IPS-NIHi7 (cell line): Measurements from ENCODE around the gene TP53AIP1.

ENCODE experiments used
- DNase-seq: peaks from one replicate; pipeline ENCODE4 v3.0.0; 2012; ENCODE audit warnings: mixed read lengths; ENCODE audit errors: extremely low spot score

Gene TP53AIP1

GRCh38 chr11:128906185-128907050, 36.3 kb downstream of the TP53AIP1 start:
- no peak for DNase-seq

DNA sequence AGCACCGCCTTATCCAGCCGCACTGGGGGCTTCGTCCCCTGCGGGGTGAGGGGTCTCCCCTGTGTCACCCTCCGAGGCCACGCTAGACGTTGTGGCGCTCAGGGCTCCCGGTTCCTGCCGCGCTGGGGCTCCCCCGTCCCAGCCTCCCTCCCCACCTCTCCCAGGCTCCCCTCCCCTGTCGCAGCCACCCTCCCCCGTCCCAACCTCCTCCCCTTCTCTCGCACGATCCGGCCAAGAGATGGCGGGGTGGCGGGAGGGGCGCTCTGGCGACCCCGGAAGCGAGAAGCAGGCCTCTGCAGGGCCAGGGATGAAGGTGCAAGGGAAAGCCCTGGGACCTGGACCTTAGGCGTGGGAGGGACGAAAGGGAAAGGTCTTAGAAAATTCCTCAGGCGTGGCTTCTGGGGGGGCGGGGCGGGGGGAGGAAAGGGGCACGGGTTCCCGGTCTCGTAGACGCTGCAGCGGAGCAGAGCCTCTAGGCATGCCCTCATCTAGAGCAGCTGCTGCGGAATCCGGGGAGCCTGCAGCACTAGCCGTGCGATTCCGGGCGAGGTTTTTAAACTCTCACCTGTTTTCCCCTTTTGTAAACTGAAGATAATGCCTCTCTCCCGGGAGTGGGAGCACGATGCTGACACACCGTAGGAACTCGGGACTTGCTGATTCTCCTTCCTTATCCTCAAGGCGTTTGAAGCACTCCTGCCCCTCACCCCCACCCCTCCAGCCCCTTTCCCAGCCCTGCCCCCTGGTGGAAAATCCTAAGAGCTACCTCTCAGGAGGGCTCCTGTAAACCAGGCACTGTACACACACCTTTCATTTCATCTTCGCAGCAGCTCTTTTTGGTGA, 37.1 kb downstream of the TP53AIP1 start:
- DNase-seq, result peak; percentile 80

- peak; percentile 61 for DNase-seq
These were observed 37.9 kb downstream of the TP53AIP1 start for GRCh38 chr11:128904656-128905344.

DNA sequence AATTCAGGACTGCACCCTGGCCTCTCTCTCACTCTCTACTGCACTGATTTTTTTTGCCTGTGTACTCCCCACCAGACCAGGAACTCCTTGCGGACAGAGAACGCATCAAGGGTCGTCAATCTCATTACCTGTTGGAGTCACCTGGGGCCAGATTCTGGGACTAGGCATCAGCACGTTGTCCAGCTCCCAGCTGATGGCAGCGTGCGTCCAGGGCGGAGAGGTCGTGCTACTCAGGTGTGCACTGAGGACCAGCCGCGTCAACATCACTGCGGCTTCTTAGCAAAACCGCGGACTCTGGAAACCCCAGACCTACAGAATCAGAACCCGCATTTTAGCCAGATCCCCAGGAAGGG, 38.4 kb downstream of the TP53AIP1 start:
- DNase-seq, result no peak

DNA sequence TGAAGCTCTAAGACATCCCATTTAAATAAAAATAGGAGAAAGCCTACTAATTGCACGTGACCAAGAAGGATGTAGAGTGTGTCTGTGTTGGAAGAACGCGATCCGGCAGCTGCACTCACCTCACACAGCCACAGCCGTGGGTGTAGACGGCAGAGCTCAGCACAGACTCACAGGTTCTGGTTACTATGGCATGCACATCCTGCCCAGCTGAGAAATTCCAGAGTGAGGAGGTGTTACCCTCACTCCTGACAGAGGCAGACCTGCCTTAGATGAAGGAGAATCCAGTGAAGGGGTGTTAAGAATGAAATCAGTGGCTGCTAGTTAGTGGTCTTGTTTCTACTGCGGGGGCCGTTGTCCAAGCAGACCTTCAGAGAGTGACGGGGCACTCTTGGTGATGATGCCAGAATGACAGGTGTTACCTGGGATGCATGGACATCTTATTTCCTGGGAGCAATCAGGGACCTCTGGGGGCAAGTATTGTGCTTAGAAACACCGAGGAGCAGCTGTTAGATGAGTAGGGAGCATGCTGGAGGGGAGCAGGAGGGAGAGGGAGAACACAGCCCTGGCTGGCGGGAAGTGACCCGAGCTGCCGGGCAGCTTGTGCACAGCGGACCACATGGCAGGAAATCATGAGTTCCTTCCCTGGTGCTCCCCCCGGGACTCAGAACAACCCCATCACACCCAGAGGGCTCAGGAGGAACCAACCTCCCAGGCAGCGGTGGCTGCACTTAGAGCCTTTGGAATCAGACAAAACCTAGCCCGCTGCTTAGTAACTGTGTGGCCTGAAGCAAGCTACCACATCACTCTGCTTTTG, 39.2 kb downstream of the TP53AIP1 start:
- DNase-seq, result peak; percentile 57

DNA sequence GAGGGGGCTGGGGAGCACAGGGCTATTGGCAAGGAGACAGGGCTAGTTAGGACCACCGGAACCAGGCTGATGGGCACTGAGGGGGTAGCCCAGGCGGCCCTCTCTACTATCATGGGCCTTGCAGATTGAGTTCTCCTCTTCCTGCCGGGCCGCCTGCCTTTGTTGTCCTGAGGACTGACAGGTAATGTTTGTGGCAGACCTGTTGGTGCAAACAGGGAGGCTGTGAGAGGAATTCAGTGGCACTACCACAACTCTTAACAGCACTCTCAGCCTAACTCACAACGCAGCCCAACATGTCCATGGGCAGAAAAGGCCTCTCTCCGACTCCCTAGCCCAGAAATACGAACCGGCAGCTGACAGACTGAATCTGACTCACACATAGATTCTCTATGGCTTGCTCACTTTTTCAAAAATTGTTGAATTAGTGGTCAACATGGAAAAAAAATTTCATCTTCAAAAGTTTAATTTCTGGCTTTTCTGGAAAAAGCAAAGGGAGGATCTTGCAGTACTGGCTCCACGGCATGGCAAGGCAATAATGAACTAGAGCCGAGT, 40.1 kb downstream of the TP53AIP1 start:
- DNase-seq, result no peak

GRCh38 chr11:128901653-128902514, 40.8 kb downstream of the TP53AIP1 start:
- no peak for DNase-seq

DNA sequence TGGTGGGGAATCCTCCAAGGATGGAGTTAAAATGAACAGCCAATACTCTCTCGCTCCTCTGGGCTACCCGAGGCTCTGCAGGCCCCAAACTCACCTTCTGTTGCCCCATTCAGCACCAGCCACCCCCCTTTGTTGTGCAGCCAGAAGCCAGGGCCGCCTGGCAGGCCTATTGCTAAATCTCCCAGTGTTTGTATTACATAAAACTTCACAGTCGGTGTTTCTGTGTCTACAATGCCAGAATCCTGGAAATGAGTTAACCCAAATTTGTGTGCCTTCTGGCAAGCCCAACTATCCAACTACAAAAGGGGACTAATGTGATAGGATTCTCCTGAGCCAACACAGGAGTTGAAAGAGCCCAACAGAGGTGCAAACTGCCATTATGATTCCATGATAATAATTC, 42.2 kb downstream of the TP53AIP1 start:
- no peak for DNase-seq

DNA sequence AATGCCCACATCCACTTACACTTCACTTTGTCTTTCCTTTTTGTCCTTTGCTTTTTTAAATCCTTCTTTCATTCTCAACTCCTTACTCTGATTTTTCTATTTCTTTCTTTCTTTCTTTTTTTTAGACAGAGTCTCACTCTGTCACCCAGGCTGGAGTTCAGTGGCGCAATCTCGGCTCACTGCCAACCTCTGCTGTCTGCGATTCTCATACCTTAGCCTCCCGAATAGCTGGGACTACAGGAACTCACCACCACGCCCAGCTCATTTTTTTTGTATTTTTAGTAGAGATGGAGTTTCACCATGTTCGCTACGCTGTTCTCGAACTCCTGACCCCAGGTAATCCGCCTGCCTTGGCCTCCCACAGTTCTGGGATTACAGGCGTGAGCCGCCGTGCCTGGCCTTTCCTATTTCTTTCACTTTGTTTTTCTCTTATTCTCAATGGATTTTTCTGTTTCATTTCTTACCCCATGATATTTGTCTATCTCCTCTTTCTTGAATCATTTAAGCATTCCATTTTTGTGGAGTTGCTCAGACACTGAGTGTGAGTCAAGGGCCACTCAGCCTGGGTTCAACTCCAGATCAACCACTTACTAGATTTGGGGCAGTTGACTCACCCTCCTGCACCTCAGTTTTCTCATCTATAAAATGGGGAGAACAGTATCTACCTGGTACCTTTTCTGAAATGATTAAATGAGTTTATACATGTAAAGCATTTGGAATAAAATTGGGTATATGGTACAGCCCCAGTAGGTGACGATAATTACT, 43.9 kb downstream of the TP53AIP1 start:
- no peak for DNase-seq

- no peak for DNase-seq
These were observed 44.8 kb downstream of the TP53AIP1 start for GRCh38 chr11:128897826-128898225.

DNA sequence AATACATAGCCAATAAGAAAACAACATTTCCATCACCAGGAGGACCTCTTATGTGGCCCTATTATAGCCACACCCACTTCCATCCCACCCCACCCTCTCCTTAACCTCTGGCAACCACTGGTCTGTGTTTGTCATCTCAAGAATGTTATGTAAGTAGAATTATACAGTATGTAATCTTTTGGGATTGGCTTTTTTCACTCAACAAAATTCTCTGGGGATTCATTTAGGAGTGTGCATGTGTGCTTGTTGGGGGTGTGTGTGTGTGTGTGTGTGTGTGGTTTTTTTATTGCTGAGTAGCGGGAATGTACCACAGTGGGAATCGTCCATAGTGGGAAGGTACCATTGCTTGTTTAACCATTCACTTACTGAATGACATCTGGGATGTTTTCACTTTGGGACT, 46.3 kb downstream of the TP53AIP1 start:
- no peak for DNase-seq

DNA sequence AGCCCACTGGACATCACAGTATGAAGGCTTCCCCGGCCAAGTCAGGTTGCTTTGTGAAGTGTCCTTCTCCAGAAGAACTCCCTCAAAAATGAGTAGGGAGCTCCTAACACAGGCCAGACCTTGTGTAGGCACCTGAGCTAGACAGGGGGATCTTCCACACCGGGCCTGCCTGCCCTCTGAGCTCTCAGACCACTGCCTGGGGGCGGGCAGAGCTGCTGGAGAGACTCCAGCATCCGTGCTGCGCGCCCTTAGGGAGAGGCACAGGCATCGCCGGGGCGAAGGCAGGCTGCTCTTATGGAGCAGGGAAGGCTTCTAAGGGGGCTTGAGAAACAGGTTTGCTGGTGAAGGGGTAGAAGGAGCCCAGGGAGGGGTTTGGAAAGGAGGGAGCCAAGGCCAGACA, 47.1 kb downstream of the TP53AIP1 start:
- DNase-seq, result no peak

- no peak for DNase-seq
These were observed 48.0 kb downstream of the TP53AIP1 start for GRCh38 chr11:128894685-128895084.

DNA sequence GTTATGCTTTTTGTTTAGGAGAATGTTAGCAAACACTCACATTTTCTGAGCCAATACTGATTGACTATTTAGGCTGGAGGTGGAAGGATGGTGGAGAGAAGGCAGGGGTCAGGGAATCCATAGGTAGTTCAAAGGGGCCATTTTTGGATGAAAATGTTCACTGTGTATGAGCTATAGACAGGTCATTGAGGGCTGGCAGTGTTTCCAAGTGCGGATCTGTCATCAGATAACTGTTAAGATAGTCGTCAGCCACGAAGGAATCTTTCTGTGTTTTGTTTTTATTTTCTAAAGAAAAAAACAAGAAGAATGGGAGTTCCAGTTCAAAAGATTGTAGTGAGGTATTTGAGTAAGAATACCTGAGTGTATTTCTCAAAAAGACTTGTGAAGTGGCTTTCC, 48.4 kb downstream of the TP53AIP1 start:
- no peak for DNase-seq

GRCh38 chr11:128893578-128894285, 48.9 kb downstream of the TP53AIP1 start:
- no peak for DNase-seq

DNA sequence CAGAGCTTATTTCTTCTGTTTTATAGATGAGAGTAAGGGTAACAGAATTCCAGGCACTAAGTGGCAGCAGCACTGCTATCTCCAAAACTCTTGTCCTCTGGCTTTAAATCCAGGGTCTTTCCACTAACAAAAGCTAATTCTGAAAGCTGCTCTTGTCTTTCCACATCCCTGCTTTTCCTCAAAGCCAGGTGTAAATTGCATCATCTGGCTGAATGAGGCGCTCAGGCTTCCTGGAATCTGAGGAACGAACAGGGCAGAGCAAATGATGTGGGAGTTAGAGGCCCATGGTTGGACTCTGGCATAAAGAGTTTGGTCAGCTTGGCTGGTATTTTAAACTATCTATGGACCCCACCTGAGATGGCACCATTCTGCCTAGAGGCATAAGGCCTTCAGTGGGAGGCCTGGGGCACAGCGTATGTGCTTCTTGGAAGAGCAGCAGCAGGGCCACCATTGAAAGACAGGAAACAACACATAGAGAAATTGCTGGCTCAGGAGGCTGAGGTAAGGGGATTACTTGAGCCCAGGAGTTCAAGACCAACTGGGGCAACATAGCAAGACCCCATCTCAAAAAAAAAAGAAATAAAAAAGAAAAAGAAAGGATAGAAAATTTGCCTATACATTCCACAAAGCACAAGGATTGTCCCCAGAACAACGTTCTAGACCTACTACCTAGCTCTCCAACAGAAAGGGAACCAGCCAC, 49.7 kb downstream of the TP53AIP1 start:
- no peak for DNase-seq

- DNase-seq, result no peak
These were observed 50.7 kb downstream of the TP53AIP1 start for GRCh38 chr11:128891913-128892398.
